ENCODE data around the gene EEF1G. TPM values are rescaled to one million over a fixed set of nuclear protein-coding genes. Genes with fewer than 3 reads are reported as not detected.

Gene EEF1G
- total RNA-seq, 1 donor from 2014 or later = 2,583 TPM

DNA sequence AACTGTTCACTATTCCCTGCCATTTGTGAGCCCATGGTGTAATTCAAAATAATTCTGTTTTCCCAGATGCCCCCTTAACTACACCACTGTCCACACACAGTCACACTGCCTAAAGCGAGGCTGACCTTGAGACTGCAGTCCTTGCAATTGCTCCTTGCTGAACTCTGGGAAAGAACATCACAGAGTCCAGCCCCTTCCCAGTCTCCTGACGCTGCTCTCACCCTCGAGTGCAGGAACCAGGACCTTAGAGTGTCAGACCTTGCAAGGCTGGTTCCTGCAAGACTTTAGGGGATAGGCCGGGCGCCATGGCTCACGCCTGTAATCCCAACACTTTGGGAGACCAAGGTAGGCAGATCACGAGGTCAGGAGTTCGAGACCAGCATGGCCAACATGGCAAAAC lies 60.7 kb downstream of the EEF1G start:
- no peak for DNase-seq (ENCODE audit: low read depth)
- Histone ChIP-seq H3K27me3 (ENCODE audit: control insufficient read depth, insufficient read depth, low read length) (no peaks in the 10 kb centered on the region), H3K36me3 (ENCODE audit: control insufficient read depth, insufficient read depth, low read length) (no peaks in the 10 kb centered on the region), H3K4me3 (ENCODE audit: low read depth, low read length) (no peak overlapping the region)
- TF ChIP-seq CTCF (IDR thresholded peaks at IDR 0.05; ENCODE audit: insufficient read depth, low read length, poor library complexity, severe bottlenecking) = no peak

Other genes with a start within 250 kb of the EEF1G start
- 20.3 and 21.7 TPM in 2 replicates for gene ASRGL1, start 236.4 kb downstream of the EEF1G start, total RNA-seq
- gene SCGB1A1, start 154.9 kb downstream of the EEF1G start, total RNA-seq = not detected in 2 replicates
- gene AHNAK, start 27.1 kb downstream of the EEF1G start, total RNA-seq = 224 and 226 TPM in 2 replicates
- gene TUT1, start 17.6 kb upstream of the EEF1G start, total RNA-seq = 15.0 and 15.2 TPM in 2 replicates
- gene MTA2, start 28.0 kb upstream of the EEF1G start, total RNA-seq = 136 and 137 TPM in 2 replicates
- 20.9 and 21.1 TPM in 2 replicates for gene EML3, start 38.9 kb upstream of the EEF1G start, total RNA-seq
- 0.55 and 1.4 TPM in 2 replicates for gene ROM1, start 39.4 kb upstream of the EEF1G start, total RNA-seq
- gene B3GAT3, start 48.1 kb upstream of the EEF1G start, total RNA-seq = 68.7 and 80.8 TPM in 2 replicates
- gene GANAB, start 72.7 kb upstream of the EEF1G start, total RNA-seq = 271 and 300 TPM in 2 replicates
- 26.9 and 36.4 TPM in 2 replicates for gene INTS5, start 79.4 kb upstream of the EEF1G start, total RNA-seq
- 64.8 and 76.5 TPM in 2 replicates for gene C11orf98, start 91.3 kb upstream of the EEF1G start, total RNA-seq
- 3.4 and 4.0 TPM in 2 replicates for gene CSKMT, start 91.4 kb upstream of the EEF1G start, total RNA-seq
- 8.0 and 8.1 TPM in 2 replicates for gene UQCC3, start 97.8 kb upstream of the EEF1G start, total RNA-seq
- gene LBHD1, start 98.4 kb upstream of the EEF1G start, total RNA-seq = 4.1 and 4.6 TPM in 2 replicates
- gene UBXN1, start 105.2 kb upstream of the EEF1G start, total RNA-seq = 289 and 321 TPM in 2 replicates
- 0.25 TPM in 1 of 2 replicates, not detected in the other for gene LRRN4CL, start 115.6 kb upstream of the EEF1G start, total RNA-seq
- 45.2 and 56.1 TPM in 2 replicates for gene BSCL2, start 133.5 kb upstream of the EEF1G start, total RNA-seq
- not detected in 2 replicates for gene GNG3, start 133.8 kb upstream of the EEF1G start, total RNA-seq
- gene HNRNPUL2, start 153.6 kb upstream of the EEF1G start, total RNA-seq = 12.8 and 14.3 TPM in 2 replicates
- gene TTC9C, start 154.6 kb upstream of the EEF1G start, total RNA-seq = 37.5 and 38.6 TPM in 2 replicates
- gene ZBTB3, start 180.3 kb upstream of the EEF1G start, total RNA-seq = 17.3 and 18.8 TPM in 2 replicates
- 98.3 and 120 TPM in 2 replicates for gene POLR2G, start 187.7 kb upstream of the EEF1G start, total RNA-seq
- gene TAF6L, start 197.5 kb upstream of the EEF1G start, total RNA-seq = 19.4 and 29.1 TPM in 2 replicates
- 66.7 and 72.5 TPM in 2 replicates for gene TMEM179B, start 213.5 kb upstream of the EEF1G start, total RNA-seq
- gene TMEM223, start 218.1 kb upstream of the EEF1G start, total RNA-seq = 32.8 and 41.3 TPM in 2 replicates
- 40.9 and 41.4 TPM in 2 replicates for gene NXF1, start 231.5 kb upstream of the EEF1G start, total RNA-seq